ENCODE results near the gene PSMA3. TPM values are rescaled to one million over a fixed set of nuclear protein-coding genes. Genes with fewer than 3 reads are reported as not detected.

Gene PSMA3
- total and polyA plus RNA-seq, 4 donors, result 54.6 to 192 (median 113) TPM

DNA sequence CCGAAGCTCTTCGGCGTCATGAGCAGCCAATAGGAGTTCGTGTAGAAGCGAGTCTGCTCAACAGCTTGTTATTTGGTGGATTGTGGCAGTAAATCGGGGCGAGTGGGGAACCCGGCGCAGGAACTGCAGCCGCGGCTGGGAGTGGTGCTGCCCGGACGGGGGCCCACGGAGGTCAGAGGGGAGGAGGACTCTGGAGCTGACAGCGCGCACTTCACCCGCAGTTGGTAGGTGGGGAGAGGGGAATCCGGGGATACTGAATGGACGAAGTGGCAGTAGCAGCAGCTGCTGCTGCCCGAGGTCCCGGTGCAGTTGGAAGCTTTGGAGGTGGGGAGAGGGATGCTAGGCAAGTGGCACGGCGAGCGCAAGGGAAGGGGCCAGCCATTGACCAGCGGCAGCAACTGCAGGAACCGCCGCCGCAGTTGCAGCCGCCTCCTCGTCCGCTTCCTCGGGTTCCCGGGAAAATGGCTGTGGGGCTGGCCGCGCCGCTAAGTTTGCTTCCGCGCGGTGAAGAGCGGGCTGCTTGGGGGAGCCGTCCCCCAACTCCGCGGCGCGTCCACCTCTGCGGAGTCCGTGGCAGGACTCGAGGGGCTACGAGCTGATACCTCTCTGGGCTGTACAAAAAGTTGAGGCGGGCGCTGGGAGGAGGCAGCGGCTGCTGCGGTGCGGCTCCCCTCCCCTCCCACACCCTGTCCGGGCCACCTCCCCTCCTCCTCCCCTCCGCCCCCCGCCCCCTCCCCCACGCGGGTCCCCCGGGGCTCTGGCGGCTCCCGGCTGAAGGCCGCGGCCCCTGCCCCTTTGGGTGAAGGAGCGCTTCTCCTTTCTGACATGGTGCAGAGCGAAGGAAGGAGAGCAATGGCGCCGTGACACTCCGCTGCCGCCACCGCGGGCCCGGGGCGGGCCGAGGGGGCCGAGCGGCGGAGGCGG lies 54.1 kb downstream of the PSMA3 start, which contains the start of gene ARID4A:
ARID4A (plus strand) TSS at position 79 of the 924 bp plus-strand sequence. CDS start 1,300 bp downstream, outside the sequence.
- Histone ChIP-seq H3K36me3 (ENCODE audit: control insufficient read depth in 4 of 4, insufficient read depth in 3 of 4, low read depth in 1 of 4, low read length in 3 of 4) (peaks cover 3 to 18% (median 10%) of the 10 kb centered on the region in 4 donors), H3K9ac (ENCODE audit: low read depth in 1 of 2, low read length in 2 of 2) (peak within 1 kb of the TSS; percentile 96 to 99), H3K27me3 (ENCODE audit: control insufficient read depth in 4 of 4, insufficient read depth in 4 of 4, low read length in 3 of 4) (no peaks in the 10 kb centered on the region), H3K27ac (ENCODE audit: low read depth in 1 of 2, low read length in 2 of 2) (peak within 1 kb of the TSS; percentile 99), H3K4me1 (ENCODE audit: control insufficient read depth in 4 of 4, insufficient read depth in 4 of 4, low read length in 3 of 4) (peaks cover 7 to 38% (median 28%) of the 10 kb centered on the region in 4 donors), H3K9me3 (ENCODE audit: control insufficient read depth in 4 of 4, low read length in 3 of 4) (no peaks in the 10 kb centered on the region), H3K4me3 (ENCODE audit: low read depth in 1 of 3, low read length in 3 of 3) (peak within 1 kb of the TSS; percentile 91 to 100 (median 95))
- WGBS, result under 1% methylated on average over 78 of the region's 79 CpGs
- TF ChIP-seq TAF1 (conservative IDR thresholded peaks at IDR 0.05), result peak; percentile 72
- TF ChIP-seq REST (IDR thresholded peaks at IDR 0.05), result peak; percentile 61
- TF ChIP-seq, protein P1, sequence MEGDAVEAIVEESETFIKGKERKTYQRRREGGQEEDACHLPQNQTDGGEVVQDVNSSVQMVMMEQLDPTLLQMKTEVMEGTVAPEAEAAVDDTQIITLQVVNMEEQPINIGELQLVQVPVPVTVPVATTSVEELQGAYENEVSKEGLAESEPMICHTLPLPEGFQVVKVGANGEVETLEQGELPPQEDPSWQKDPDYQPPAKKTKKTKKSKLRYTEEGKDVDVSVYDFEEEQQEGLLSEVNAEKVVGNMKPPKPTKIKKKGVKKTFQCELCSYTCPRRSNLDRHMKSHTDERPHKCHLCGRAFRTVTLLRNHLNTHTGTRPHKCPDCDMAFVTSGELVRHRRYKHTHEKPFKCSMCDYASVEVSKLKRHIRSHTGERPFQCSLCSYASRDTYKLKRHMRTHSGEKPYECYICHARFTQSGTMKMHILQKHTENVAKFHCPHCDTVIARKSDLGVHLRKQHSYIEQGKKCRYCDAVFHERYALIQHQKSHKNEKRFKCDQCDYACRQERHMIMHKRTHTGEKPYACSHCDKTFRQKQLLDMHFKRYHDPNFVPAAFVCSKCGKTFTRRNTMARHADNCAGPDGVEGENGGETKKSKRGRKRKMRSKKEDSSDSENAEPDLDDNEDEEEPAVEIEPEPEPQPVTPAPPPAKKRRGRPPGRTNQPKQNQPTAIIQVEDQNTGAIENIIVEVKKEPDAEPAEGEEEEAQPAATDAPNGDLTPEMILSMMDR (IDR thresholded peaks at IDR 0.05; ENCODE audit: low read depth, low read length, missing input control), result no peak
- peak in 1 of 2 donors; percentile 13 for TF ChIP-seq RAD21 (IDR thresholded peaks at IDR 0.05)
- TF ChIP-seq SP1 (IDR thresholded peaks at IDR 0.05), result peak; percentile 84
- peak; percentile 85 for DNase-seq (ENCODE audit: low spot score)

- 1% methylated on average over 48 of the region's 48 CpGs for WGBS
- Histone ChIP-seq H3K9me3 (ENCODE audit: control insufficient read depth in 4 of 4, low read length in 3 of 4) (no peaks in the 10 kb centered on the region), H3K9ac (ENCODE audit: low read depth in 1 of 2, low read length in 2 of 2) (peak overlapping the region; percentile 20 to 93), H3K4me1 (ENCODE audit: control insufficient read depth in 4 of 4, insufficient read depth in 4 of 4, low read length in 3 of 4) (peaks cover 7 to 35% (median 25%) of the 10 kb centered on the region in 4 donors), H3K36me3 (ENCODE audit: control insufficient read depth in 4 of 4, insufficient read depth in 3 of 4, low read depth in 1 of 4, low read length in 3 of 4) (peaks cover 2 to 19% (median 7%) of the 10 kb centered on the region in 4 donors), H3K4me3 (ENCODE audit: low read depth in 1 of 3, low read length in 3 of 3) (peak overlapping the region; percentile 20 to 89 (median 84)), H3K27ac (ENCODE audit: low read depth in 1 of 2, low read length in 2 of 2) (peak overlapping the region; percentile 81 to 96), H3K27me3 (ENCODE audit: control insufficient read depth in 4 of 4, insufficient read depth in 4 of 4, low read length in 3 of 4) (no peaks in the 10 kb centered on the region)
- no peak for DNase-seq (ENCODE audit: low spot score)
- TF ChIP-seq HNF4A (conservative IDR thresholded peaks at IDR 0.05) (no peak), ATF3 (IDR thresholded peaks at IDR 0.05) (no peak), JUND (IDR thresholded peaks at IDR 0.05) (no peak), GABPA (IDR thresholded peaks at IDR 0.05 in 1 of 2, conservative IDR thresholded peaks at IDR 0.05 in 1 of 2) (no peak), RXRA (IDR thresholded peaks at IDR 0.05) (no peak), FOXA2 (IDR thresholded peaks at IDR 0.05) (no peak), SP1 (IDR thresholded peaks at IDR 0.05) (no peak), HNF4G (IDR thresholded peaks at IDR 0.05) (no peak), REST (IDR thresholded peaks at IDR 0.05) (no peak), TAF1 (conservative IDR thresholded peaks at IDR 0.05) (no peak)
- TF ChIP-seq, protein P2, sequence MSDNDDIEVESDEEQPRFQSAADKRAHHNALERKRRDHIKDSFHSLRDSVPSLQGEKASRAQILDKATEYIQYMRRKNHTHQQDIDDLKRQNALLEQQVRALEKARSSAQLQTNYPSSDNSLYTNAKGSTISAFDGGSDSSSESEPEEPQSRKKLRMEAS (IDR thresholded peaks at IDR 0.05), result no peak
- TF ChIP-seq, protein P1 (IDR thresholded peaks at IDR 0.05; ENCODE audit: low read depth, low read length, missing input control), result no peak
Observed at GRCh38 chr14:58299401-58300330, 55.0 kb downstream of the PSMA3 start.
